Activated T-cell treated with anti-CD3 and anti-CD28 coated beads, Interleukin-2, amount 50 U/mL, for 24 hours (primary cell): ENCODE results near the gene LYPLAL1.
"Not testable (repeated sequence)": the region's sequence is repeated elsewhere in the genome, so short reads cannot be mapped to it uniquely, and the experiment has no call there.

Source experiments
- DNase-seq: peaks from one replicate; pipeline ENCODE4 v3.0.0-alpha.2; 2020
- H3K27ac Mint-ChIP-seq: 2 replicates; pipeline ENCODE4 v1.8.0; 2020; ENCODE audit warnings: mild to moderate bottlenecking, mixed read lengths
- H3K27me3 Mint-ChIP-seq: 2 replicates; pipeline ENCODE4 v1.8.0; 2020; ENCODE audit warnings: mixed read lengths
- H3K36me3 Mint-ChIP-seq: 2 replicates; pipeline ENCODE4 v1.8.0; 2020; ENCODE audit warnings: low read depth, mixed read lengths
- H3K4me1 Mint-ChIP-seq: 2 replicates; pipeline ENCODE4 v1.8.0; 2020; ENCODE audit warnings: low read depth, mixed read lengths
- H3K4me3 Mint-ChIP-seq: 2 replicates; pipeline ENCODE4 v1.8.0; 2020; ENCODE audit warnings: mild to moderate bottlenecking, moderate library complexity, mixed read lengths
- H3K9me3 Mint-ChIP-seq: 2 replicates; pipeline ENCODE4 v1.8.0; 2020; ENCODE audit warnings: mixed read lengths

LYPLAL1 gene

GRCh38 chr1:219177940-219178339, 4.3 kb downstream of the LYPLAL1 start:
- H3K27ac Mint-ChIP-seq: peak overlapping the region; percentile 13
- peaks cover 61% of the 10 kb centered on the region for H3K4me1 Mint-ChIP-seq
- peaks cover 64% of the 10 kb centered on the region for H3K36me3 Mint-ChIP-seq
- DNase-seq: no peak
- no peaks in the 10 kb centered on the region for H3K27me3 Mint-ChIP-seq
- no peaks in the 10 kb centered on the region for H3K9me3 Mint-ChIP-seq
- no peak overlapping the region for H3K4me3 Mint-ChIP-seq

- no peaks in the 10 kb centered on the region for H3K27me3 Mint-ChIP-seq
- no peak for DNase-seq
- no peaks in the 10 kb centered on the region for H3K9me3 Mint-ChIP-seq
- no peak overlapping the region for H3K27ac Mint-ChIP-seq
- no peak overlapping the region for H3K4me3 Mint-ChIP-seq
- peaks cover 69% of the 10 kb centered on the region for H3K36me3 Mint-ChIP-seq
- H3K4me1 Mint-ChIP-seq: peaks cover 64% of the 10 kb centered on the region
These were observed 5.6 kb downstream of the LYPLAL1 start for GRCh38 chr1:219179293-219179692.

- DNase-seq: no peak
- Mint-ChIP-seq H3K4me3 (no peak overlapping the region), H3K27ac (no peak overlapping the region), H3K9me3 (no peaks in the 10 kb centered on the region), H3K27me3 (no peaks in the 10 kb centered on the region), H3K4me1 (peaks cover 56% of the 10 kb centered on the region), H3K36me3 (peaks cover 62% of the 10 kb centered on the region)
These were observed 10.7 kb downstream of the LYPLAL1 start for GRCh38 chr1:219184337-219184736.

- Mint-ChIP-seq H3K27ac (no peak overlapping the region), H3K27me3 (no peaks in the 10 kb centered on the region), H3K9me3 (no peaks in the 10 kb centered on the region), H3K4me3 (no peak overlapping the region), H3K4me1 (peaks cover 60% of the 10 kb centered on the region), H3K36me3 (peaks cover 50% of the 10 kb centered on the region)
- DNase-seq: no peak
These were observed 11.9 kb downstream of the LYPLAL1 start for GRCh38 chr1:219185486-219186117.

- Mint-ChIP-seq H3K9me3 (no peaks in the 10 kb centered on the region), H3K36me3 (peaks cover 42% of the 10 kb centered on the region), H3K27me3 (no peaks in the 10 kb centered on the region), H3K4me1 (peaks cover 44% of the 10 kb centered on the region), H3K27ac (peak overlapping the region; percentile 47), H3K4me3 (no peak overlapping the region)
- DNase-seq: no peak
These were observed 14.7 kb downstream of the LYPLAL1 start for GRCh38 chr1:219188331-219188803.

- Mint-ChIP-seq H3K4me1 (peaks cover 39% of the 10 kb centered on the region), H3K36me3 (peaks cover 39% of the 10 kb centered on the region), H3K27ac (peak overlapping the region; percentile 85), H3K27me3 (no peaks in the 10 kb centered on the region), H3K4me3 (peak overlapping the region; percentile 31), H3K9me3 (no peaks in the 10 kb centered on the region)
- DNase-seq: no peak
These were observed 15.5 kb downstream of the LYPLAL1 start for GRCh38 chr1:219189021-219189824.

GRCh38 chr1:219189952-219190351, 16.3 kb downstream of the LYPLAL1 start:
- Mint-ChIP-seq H3K27ac (no peak overlapping the region), H3K4me3 (no peak overlapping the region), H3K4me1 (peaks cover 33% of the 10 kb centered on the region), H3K36me3 (peaks cover 39% of the 10 kb centered on the region), H3K9me3 (no peaks in the 10 kb centered on the region), H3K27me3 (no peaks in the 10 kb centered on the region)
- DNase-seq: no peak

- Mint-ChIP-seq H3K4me1 (peaks cover 30% of the 10 kb centered on the region), H3K36me3 (peaks cover 42% of the 10 kb centered on the region), H3K27me3 (no peaks in the 10 kb centered on the region), H3K27ac (no peak overlapping the region), H3K9me3 (no peaks in the 10 kb centered on the region), H3K4me3 (no peak overlapping the region)
- no peak for DNase-seq
These were observed 16.9 kb downstream of the LYPLAL1 start for GRCh38 chr1:219190605-219191004.

- H3K4me3 Mint-ChIP-seq, H3K27me3 Mint-ChIP-seq, H3K27ac Mint-ChIP-seq, H3K4me1 Mint-ChIP-seq, DNase-seq, H3K9me3 Mint-ChIP-seq: not testable (repeated sequence)
- H3K36me3 Mint-ChIP-seq: peaks cover 67% of the 10 kb centered on the region
These were observed 22.2 kb downstream of the LYPLAL1 start for GRCh38 chr1:219195833-219196232.

GRCh38 chr1:219201656-219202055, 28.0 kb downstream of the LYPLAL1 start:
- no peak overlapping the region for H3K27ac Mint-ChIP-seq
- no peak for DNase-seq
- H3K36me3 Mint-ChIP-seq: peaks cover 26% of the 10 kb centered on the region
- no peaks in the 10 kb centered on the region for H3K9me3 Mint-ChIP-seq
- no peak overlapping the region for H3K4me3 Mint-ChIP-seq
- H3K27me3 Mint-ChIP-seq: no peaks in the 10 kb centered on the region
- no peaks in the 10 kb centered on the region for H3K4me1 Mint-ChIP-seq

GRCh38 chr1:219202567-219202966, 28.9 kb downstream of the LYPLAL1 start:
- Mint-ChIP-seq H3K27ac (no peak overlapping the region), H3K36me3 (peaks cover 17% of the 10 kb centered on the region), H3K4me3 (no peak overlapping the region), H3K9me3 (no peaks in the 10 kb centered on the region), H3K27me3 (no peaks in the 10 kb centered on the region), H3K4me1 (no peaks in the 10 kb centered on the region)
- DNase-seq: no peak

GRCh38 chr1:219206350-219206749, 32.7 kb downstream of the LYPLAL1 start:
- no peak for DNase-seq
- Mint-ChIP-seq H3K36me3 (peaks cover 8% of the 10 kb centered on the region), H3K27me3 (no peaks in the 10 kb centered on the region), H3K4me1 (peaks cover 4% of the 10 kb centered on the region), H3K27ac (no peak overlapping the region), H3K9me3 (no peaks in the 10 kb centered on the region), H3K4me3 (no peak overlapping the region)

GRCh38 chr1:219209578-219209977, 35.9 kb downstream of the LYPLAL1 start:
- Mint-ChIP-seq H3K27me3 (no peaks in the 10 kb centered on the region), H3K9me3 (no peaks in the 10 kb centered on the region), H3K4me3 (no peak overlapping the region), H3K36me3 (peaks cover 22% of the 10 kb centered on the region), H3K27ac (no peak overlapping the region), H3K4me1 (peaks cover 4% of the 10 kb centered on the region)
- DNase-seq: no peak

- Mint-ChIP-seq H3K27me3 (no peaks in the 10 kb centered on the region), H3K9me3 (no peaks in the 10 kb centered on the region), H3K4me3 (no peak overlapping the region), H3K36me3 (peaks cover 24% of the 10 kb centered on the region), H3K27ac (no peak overlapping the region), H3K4me1 (peaks cover 4% of the 10 kb centered on the region)
- DNase-seq: no peak
These were observed 36.4 kb downstream of the LYPLAL1 start for GRCh38 chr1:219210067-219210466.

- no peaks in the 10 kb centered on the region for H3K27me3 Mint-ChIP-seq
- H3K4me1 Mint-ChIP-seq: no peaks in the 10 kb centered on the region
- H3K4me3 Mint-ChIP-seq: no peak overlapping the region
- H3K36me3 Mint-ChIP-seq: peaks cover 45% of the 10 kb centered on the region
- H3K9me3 Mint-ChIP-seq: no peaks in the 10 kb centered on the region
- H3K27ac Mint-ChIP-seq: no peak overlapping the region
- DNase-seq: no peak
These were observed 41.8 kb downstream of the LYPLAL1 start for GRCh38 chr1:219215477-219215876.
